ENCODE data around the gene TEKT2.

DNA sequence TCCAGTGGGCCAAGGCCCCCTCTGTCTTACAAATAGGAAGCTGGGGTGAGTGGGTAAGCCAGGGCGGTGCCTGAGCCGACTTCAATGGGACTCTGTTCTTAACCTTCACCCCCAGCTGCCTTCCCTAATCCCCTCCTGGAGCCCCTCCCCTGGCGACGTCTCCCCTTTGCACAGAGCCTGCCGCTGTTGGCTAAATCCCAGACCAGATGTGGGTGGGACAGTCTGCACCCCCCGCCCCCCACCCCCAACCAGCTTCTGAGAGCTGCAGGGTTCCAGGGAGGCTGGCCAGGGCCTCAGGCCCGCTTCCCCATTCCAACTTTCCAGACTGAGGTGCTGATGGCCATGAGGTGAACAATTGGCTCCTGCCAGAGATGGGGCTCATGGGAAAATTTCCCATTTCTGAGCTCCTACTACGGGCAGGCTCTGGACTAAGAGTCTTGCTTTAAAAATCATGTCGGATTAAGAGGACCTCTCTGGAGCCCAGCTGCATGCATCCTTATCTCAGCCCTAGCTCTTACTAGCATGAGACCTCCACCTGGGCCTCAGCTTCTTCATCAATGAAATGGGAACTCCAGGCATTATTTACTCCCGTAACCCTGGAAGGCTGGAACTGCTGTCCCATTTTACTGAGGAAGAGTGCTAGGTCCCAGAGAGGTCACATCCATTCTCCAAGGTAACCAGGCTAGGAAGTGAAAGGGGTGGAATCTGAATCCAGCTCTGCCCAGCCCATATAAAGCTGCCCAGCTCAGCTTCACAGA is 34.7 kb downstream of the TEKT2 start:
- TF ChIP-seq, protein P1, sequence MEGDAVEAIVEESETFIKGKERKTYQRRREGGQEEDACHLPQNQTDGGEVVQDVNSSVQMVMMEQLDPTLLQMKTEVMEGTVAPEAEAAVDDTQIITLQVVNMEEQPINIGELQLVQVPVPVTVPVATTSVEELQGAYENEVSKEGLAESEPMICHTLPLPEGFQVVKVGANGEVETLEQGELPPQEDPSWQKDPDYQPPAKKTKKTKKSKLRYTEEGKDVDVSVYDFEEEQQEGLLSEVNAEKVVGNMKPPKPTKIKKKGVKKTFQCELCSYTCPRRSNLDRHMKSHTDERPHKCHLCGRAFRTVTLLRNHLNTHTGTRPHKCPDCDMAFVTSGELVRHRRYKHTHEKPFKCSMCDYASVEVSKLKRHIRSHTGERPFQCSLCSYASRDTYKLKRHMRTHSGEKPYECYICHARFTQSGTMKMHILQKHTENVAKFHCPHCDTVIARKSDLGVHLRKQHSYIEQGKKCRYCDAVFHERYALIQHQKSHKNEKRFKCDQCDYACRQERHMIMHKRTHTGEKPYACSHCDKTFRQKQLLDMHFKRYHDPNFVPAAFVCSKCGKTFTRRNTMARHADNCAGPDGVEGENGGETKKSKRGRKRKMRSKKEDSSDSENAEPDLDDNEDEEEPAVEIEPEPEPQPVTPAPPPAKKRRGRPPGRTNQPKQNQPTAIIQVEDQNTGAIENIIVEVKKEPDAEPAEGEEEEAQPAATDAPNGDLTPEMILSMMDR (IDR thresholded peaks at IDR 0.05): no peak
- no peak for TF ChIP-seq POLR2AphosphoS5 (IDR thresholded peaks at IDR 0.05)
- no peak for TF ChIP-seq POLR2A (IDR thresholded peaks at IDR 0.05)
- no peak for TF ChIP-seq EP300 (IDR thresholded peaks at IDR 0.05)
